ENCODE results near the gene ADAMTS1.

DNA sequence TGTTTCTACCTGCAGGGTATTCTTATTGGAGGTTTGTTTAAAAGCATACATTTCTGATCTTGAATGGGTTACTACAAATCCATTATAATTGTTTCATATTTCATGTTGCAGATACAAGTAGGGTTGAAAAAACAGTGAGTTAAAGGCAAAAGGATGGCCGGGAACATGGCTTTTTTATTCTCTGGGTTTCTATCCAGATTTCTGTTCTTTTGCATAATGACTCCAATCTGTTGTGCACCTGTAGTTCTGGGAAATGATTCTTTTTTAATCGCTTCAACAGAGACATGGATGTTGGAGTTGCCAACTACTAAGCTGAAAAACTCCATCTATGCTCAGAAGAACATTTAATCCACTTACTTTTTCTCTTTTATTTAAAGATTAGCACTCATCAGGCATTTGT is 2.7 kb upstream of the ADAMTS1 start:
- TF ChIP-seq, protein P1, sequence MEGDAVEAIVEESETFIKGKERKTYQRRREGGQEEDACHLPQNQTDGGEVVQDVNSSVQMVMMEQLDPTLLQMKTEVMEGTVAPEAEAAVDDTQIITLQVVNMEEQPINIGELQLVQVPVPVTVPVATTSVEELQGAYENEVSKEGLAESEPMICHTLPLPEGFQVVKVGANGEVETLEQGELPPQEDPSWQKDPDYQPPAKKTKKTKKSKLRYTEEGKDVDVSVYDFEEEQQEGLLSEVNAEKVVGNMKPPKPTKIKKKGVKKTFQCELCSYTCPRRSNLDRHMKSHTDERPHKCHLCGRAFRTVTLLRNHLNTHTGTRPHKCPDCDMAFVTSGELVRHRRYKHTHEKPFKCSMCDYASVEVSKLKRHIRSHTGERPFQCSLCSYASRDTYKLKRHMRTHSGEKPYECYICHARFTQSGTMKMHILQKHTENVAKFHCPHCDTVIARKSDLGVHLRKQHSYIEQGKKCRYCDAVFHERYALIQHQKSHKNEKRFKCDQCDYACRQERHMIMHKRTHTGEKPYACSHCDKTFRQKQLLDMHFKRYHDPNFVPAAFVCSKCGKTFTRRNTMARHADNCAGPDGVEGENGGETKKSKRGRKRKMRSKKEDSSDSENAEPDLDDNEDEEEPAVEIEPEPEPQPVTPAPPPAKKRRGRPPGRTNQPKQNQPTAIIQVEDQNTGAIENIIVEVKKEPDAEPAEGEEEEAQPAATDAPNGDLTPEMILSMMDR (IDR thresholded peaks at IDR 0.05) = no peak
- TF ChIP-seq POLR2A (IDR thresholded peaks at IDR 0.05) (no peak), EP300 (IDR thresholded peaks at IDR 0.05) (no peak)

Measured in stomach (tissue), 4 donors.